ENCODE data around the gene SESN2.

The SESN2 gene, protein sequence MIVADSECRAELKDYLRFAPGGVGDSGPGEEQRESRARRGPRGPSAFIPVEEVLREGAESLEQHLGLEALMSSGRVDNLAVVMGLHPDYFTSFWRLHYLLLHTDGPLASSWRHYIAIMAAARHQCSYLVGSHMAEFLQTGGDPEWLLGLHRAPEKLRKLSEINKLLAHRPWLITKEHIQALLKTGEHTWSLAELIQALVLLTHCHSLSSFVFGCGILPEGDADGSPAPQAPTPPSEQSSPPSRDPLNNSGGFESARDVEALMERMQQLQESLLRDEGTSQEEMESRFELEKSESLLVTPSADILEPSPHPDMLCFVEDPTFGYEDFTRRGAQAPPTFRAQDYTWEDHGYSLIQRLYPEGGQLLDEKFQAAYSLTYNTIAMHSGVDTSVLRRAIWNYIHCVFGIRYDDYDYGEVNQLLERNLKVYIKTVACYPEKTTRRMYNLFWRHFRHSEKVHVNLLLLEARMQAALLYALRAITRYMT

DNA sequence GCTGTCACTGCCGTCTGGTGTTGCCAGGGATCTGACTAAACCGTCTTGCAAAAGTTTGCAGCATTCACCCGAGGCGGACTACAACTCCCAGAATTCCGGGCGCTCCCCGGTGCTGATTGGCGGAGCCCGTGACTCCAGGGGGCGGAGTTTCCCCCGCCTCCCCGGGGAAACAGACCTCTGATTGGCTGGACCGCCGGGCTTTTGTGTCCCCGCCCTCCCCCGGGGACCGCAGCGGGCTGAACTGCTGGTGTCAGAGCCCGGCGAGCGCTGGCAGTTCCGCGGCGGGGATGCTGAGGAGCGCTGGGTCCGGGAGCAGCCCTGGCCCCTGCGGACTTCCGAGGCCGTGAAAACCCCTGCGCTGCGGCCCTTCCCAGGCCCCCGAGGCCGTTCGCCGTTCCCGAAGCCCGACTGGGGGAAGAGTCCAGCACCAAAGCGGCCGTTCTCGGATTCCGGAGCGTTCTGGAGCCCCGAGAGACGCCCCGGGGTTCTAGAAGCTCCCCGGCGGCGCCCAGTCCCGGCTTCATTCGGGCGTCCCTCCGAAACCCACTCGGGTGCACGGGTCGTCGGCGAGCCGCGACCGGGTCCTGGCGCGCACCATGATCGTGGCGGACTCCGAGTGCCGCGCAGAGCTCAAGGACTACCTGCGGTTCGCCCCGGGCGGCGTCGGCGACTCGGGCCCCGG is at the start of gene SESN2:
Gene SESN2, plus strand, starts transcription at position 267 of the 682 bp plus-strand sequence. Its CDS starts 330 bp downstream, at position 597.
- peak; percentile 99 for DNase-seq (ENCODE audit: low read depth)

DNA sequence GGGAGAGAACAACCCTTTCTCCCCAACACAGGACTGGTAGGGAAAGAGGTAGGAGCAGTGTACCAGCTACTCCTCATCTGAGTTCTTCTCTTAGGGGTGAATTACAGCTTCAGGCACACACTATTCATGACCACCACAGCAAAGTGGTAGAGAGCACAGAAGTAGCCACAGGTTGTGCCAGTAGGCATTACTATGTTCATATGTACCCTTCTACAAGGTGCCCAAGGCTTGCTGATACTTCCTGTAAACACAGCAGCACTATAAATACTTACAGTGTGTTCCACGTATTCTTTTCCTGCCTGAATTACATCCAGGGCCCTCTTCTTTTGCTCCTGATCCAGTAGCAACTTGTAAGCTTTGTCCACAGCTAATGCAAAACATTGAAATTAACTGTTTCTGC is 49.6 kb upstream of the SESN2 start:
- no peak for DNase-seq (ENCODE audit: low read depth)

DNA sequence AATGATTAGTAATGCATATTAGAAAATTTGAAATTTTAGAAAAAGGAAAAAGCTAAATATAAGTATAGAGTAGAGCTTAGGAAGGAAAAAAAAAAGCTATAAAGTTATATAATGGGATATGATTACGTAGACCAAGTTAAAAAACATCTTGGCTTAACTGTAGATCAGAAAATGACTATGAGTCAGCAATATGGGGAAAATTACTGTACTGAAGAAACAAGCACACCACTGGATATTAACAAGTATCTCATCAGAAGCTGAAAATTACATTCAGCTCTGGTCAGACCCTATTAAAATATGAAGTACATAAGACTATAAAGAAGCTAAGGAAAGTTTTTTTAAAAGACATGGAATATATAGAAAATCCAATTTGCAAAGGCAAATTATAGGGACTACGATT is 46.0 kb upstream of the SESN2 start:
- no peak for DNase-seq (ENCODE audit: low read depth)

DNA sequence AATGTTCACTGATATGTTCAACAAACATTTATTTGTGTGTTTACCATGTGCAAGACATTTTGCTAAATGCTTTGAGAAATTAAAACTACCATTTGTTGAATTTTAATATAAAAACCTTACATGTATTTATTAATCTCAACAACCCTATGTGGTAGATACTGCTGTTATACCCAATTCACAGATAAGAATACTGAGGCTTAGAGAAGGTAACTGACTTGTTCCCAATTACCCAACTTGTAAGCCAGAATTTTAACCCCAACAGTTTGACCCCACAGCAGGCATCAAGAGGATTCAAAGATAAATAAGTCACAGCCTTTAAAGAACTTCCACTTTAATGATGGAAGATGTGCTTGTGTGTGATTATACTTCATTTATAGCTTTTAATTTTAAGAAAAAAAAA is 30.2 kb upstream of the SESN2 start:
- no peak for DNase-seq (ENCODE audit: low read depth)

DNA sequence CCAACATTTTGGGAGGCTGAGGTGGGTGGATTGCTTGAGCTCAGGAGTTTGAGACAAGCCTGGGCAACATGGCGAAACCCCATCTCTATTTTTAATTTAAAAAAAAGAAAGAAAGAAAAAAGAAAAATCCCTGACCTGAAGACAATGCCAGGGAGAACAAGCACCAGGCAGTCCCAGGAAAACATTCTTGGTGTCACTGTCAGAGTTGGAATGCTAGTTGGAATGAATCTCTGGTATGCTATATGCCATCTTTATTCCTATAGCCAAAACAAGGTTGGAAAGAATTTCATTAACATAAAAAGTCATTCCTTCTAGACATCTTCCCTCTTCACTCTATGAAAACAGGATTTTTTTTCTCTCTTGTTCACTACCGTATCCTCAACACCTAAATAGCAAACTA is 29.3 kb upstream of the SESN2 start:
- no peak for DNase-seq (ENCODE audit: low read depth)

DNA sequence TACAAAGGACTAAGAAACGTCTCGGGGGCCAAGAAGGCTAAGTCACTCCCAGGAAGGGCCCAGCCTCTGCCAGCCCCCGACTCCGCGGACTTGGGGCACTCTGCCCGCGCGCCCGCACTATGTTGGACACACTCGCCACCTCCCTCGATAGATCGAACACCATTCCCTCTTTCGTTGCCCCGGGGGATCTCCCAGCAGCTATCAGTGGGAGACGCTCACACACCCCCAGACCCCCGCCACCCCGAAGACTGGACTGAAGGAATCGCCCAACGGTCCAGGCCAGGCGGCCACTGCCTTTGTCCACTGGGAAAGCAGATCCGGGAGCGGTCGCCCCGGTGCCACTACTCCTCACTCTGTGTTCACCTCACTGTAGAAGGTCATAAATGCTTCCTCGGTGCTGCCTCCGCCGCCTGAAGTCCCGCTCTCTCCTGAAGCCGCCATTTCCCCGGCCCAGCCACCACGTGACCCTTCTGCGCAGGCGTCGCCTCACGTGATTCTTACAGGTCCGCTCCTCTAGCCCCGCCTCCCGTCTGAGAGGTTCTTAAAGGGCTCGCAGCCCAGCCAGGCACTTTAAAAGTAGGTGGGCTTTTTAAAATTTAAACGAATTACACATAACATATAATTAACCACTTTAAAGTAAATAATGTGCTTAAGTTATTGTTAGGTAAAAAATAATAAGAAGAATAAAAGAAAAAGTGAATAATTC is 26.6 kb upstream of the SESN2 start, which contains the start of gene DNAJC8:
Gene DNAJC8, minus strand, starts transcription at position 472 of the 706 bp plus-strand sequence. Its CDS starts 31 bp downstream, at position 441.
- peak; percentile 90 for DNase-seq (ENCODE audit: low read depth)

DNA sequence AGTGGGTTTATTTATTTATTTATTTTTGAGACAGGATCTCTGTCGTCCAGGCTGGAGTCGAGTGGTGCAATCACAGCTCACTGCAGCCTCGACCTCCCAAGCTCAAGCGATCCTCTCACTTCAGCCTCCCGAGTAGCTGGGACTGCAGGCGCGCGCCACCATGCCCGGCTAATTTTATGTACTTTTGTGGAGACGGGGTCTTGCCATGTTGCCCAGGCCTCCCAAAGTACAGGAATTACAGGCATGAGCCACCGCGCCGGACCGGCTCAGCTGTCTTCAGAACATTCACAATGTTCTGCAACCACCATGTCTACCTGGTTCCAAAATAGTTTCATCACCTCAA is 26.1 kb upstream of the SESN2 start:
- DNase-seq (ENCODE audit: low read depth): no peak

DNA sequence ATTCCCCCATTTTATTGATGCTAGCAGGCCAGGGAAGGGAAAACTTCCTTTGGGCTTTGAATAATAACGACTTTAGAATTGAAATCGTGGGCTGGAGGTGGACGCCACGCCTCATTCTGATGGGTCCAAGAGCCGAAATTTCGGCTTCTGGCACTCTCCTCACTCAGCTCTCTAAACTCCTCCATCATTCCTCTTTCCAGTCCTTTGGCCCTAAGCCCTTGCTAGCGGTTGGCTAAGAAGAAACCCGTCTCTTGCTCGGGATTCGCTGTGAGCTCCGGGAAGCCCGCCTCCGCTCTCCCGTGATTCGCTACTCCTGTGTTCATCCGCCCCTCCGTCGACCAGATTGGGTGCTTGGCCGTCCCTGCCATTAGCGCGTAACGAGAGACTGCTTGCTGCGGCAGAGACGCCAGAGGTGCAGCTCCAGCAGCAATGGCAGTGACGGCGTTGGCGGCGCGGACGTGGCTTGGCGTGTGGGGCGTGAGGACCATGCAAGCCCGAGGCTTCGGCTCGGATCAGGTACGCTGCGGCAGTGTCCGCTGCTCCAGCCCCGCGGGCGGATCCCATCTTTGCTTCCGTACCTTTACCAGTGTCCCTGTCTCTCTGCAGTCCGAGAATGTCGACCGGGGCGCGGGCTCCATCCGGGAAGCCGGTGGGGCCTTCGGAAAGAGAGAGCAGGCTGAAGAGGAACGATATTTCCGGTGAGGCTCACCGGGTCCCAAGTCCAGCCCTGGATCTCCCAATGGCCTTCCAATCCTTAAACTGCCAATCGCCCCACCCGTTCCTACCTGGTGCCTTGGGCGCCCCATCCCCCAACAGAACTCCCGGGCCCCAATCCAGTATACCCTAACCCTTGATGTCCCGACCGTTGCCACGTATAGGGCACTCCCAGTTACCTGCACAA is 23.3 kb upstream of the SESN2 start, which contains the start of gene ATP5IF1:
Gene ATP5IF1, plus strand, starts transcription at position 370 of the 901 bp plus-strand sequence. Its CDS starts 60 bp downstream, at position 430.
- DNase-seq (ENCODE audit: low read depth): peak; percentile 97

DNA sequence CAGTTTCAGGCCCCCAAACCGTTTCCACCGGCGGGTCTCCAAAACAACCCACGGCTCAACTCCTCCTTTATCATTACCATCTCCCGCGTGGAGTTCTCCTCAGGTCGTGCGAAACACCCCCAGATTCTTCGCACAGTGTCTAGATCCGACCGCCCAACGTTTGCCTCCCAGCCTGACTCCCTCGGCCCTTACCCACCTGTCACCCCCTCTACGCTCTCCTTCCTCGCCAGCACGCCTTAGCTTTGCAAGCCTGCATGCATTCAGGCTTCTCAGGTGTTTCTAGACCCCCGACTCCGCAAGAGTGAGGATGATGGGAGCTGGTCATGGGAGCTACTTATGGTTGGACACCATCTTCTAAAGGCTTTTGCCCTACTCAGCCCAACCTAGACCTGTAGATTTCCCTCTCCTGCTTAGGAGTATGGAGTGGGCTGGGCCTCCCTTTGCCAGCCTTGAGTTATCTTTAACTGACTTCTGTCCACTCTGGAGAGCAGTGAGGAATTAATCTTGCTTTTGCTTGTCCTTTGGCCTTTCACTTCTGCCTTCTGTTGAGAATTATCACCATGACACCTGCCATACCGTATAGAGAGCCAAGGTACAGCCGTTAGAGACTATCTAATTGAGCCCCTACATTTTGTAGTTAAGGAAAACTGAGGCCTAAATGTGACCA is 22.5 kb upstream of the SESN2 start:
- no peak for DNase-seq (ENCODE audit: low read depth)

DNA sequence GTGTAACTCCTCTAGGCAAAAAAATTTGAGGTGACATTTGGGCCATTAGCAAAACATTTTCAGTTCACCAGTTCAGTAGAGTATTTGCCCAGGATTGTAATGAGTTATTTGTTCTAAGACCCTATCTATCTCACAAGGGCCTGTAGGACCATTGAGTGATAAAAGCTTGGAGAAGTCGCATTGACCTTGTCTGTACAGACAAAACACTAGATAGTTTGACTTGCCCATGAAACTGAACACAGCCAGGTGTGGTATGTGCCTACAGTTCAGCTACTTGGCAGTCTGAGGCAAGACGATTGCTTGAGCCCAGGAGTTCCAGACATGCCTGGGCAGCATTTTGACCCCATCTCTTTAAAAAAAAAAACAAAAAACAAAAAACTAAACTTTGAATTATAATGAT is 20.3 kb upstream of the SESN2 start:
- DNase-seq (ENCODE audit: low read depth): no peak

DNA sequence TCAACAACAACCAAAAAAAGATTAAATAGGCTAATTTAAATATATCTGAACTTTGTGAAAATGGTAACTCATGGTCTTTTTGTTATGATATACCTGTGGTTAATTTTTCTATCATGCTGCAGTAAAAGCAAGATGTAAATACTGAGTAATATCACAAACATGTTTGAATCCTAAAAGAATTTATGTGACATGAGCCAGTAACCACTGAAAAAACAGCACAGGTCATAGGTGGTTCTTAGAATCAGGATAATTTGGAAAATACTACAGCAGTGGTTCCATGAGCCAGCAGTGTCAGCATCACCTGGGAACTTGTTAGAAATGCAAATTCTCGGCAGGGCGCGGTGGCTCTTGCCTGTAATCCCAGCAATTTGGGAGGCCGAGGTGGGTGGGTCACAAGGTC is 19.3 kb upstream of the SESN2 start:
- DNase-seq (ENCODE audit: low read depth): no peak

DNA sequence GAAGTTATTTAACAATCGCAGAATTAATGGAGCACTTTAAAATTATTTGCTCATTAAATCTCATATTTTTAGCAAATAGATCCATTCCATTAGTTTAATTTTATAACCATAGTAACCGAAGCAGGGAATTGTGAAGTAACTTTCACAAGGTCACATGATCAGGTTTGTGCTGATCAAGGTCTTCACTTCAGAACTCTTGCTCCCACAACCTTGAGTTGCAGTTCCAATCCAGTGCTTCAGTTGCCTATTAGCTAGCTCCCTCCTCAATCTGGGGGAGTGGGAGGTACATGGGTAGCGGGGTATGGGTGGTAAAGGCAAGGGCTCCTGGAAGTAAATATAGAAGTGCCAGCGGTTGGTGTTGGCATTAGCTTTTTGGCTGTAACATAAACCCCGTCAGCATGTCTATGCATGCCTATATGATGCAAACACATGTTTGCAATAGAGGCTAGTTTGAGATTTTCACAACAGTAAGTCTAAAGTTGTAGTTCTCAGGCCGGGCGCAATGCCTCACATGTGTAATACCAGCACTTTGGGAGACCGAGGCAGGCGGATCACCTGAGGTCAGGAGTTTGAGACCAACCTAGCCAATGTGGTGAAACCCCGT is 17.6 kb upstream of the SESN2 start:
- DNase-seq (ENCODE audit: low read depth): no peak

DNA sequence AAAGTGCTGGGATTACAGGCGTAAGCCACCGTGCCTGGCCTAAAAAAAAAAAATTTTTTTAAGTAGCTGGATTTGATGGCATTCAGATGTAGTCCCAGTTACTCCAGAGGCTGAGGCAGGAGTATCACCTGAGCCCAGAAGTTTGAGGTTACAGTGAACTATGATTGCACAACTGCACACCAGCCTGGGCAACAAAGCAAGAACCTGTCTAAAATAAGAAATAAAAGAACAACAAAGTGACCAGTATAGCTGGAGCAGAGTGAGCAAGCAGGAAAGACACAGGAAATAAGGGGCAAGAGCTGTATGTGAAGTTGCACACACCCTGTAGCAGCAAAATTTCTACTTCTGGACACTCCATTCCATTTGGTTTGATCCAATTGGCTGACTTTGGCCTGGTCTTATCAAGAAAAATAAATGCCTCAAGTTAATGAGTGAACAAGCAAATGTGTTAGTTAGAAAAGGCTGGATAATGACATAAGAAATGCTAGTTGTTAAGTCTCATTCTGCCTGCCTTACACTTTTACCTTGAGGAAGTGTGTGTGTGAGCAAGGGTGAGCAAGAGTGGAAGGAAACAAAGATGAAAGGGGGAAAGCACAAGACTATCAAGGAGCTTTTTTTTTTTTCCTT is 15.5 kb upstream of the SESN2 start:
- no peak for DNase-seq (ENCODE audit: low read depth)

DNA sequence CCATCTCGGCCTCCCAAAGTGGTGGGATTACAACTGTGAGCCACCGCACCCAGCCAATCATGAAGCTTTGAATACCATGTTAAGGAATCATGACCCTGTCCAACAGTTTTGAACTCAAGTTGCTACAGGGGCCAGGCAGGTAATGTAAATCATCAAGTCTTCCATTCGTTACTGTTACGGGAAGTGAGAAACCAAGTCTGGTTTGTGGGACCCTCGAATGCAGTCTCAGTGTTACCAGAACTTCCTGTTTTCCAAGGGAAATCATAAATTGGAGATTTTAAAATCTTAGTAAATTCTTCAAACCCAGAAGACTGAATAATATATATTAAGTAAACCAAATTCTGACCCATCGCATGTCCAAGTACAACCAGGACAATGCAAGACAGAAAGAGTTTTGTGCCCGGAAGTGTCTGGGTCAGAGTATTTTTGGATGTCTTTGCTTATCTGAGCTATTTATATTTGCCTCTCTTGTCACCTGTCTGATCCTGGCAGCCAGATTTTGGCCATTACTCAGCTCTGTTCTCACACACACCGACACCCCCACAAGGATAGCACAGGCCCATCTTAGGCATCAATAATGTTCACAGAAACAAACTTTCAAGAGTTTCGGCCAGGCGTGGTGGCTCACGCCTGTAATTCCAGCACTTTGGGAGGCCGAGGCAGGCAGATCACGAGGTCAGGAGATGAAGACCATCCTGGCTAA is 14.6 kb upstream of the SESN2 start:
- no peak for DNase-seq (ENCODE audit: low read depth)

DNA sequence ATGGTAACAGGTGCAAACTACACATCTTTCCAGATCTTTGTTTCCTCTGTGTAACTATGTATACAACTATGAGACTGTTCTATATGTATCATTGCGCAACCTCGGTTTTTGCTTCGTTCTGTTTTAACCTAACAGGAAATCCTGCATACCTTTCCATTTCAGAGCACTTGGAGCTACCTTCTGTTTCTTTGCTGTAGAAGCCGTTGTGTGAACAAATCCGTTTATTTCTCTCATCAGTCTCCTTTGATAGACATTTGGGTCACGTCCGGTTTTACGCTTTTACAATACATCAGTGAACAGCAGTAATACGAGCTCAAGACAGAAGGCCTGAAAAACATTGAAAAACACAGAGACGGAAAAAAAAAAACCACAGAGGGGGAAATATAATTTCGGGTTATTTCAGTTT is 12.9 kb upstream of the SESN2 start:
- DNase-seq (ENCODE audit: low read depth): peak; percentile 29

DNA sequence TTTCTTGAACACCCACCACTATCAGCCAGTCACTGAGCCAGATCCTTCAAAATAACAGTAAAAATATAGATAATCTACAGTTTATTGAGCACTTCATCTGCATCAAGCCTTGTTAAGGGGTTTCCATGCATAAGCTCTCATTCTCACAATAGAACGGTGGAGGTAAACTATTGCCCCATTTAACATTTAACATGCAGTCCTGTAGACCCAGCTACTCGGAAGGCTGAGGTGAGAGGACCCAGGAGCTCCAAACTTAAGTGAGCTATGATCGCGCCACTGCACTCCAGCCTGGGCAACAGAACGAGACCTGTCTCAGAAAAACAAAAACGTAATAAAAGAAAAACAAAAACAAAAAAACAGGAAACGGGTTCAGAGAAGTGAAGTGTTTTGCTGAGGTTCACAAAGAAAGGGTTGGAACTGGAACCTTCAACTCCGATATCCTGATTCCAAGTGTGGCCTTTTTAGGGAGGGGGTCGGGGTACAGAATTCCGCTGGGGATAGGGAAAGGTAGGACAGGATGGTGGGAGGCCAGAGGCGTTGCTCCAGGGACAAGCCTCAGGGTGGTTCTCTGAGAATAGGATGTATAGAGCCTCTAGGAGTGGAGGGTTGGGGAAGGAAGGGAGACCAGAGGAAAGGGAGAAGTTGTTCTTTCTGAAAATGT is 11.6 kb upstream of the SESN2 start:
- no peak for DNase-seq (ENCODE audit: low read depth)

DNA sequence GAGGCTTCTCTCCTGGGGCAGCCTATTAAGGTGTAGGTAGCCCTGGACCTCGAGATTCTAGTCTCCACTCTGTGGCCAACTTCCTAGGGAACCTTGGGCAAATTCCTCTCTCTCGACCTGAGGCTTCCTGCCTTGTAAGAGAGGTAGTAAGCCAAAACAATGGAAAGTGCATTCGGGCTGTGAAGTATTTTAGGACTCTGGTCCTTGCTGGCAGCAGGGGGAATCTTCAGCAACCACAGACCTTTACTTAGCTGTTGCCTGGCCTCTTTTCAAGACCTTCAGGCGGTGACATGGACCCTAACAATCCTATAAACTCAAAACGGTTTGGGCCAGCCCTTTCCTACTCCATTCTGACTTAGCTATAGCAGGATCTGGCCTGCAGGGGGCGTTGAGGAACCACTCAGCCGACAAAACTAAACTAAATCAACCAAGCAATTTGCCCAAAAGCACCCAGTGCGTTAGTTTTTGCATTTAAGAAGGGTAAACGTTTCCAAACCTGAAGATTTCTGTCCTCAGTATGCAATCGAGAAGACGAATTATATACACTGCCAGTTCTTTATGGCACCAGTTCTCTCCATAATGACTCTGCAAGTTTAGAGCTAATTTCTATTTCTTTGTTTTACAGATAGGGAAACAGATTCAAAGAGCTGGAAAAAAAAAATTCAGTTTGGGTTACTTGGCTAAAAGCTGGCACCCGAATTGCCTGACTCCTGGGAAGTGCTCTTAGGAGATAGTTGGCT is 10.9 kb upstream of the SESN2 start:
- DNase-seq (ENCODE audit: low read depth): peak; percentile 81

Data from fibroblast of gingiva (primary cell).